Adipocyte (in vitro differentiated cells): ENCODE results near the gene ZDHHC19.

Experiments used
- DNase-seq: peaks from one replicate; pipeline ENCODE4 v3.0.0-alpha.2; 2015; ENCODE audit warnings: low read depth
- H3K27me3 ChIP-seq: replicated peaks from 2 replicates; pipeline ENCODE4 v1.7.0; 2013; ENCODE audit warnings: mild to moderate bottlenecking, low read length, moderate library complexity; ENCODE audit not compliant: control insufficient read depth, insufficient read depth
- H3K36me3 ChIP-seq: 2 replicates; pipeline ENCODE4 v1.7.0; 2013; ENCODE audit warnings: low read length, mild to moderate bottlenecking, moderate library complexity; ENCODE audit not compliant: control insufficient read depth, insufficient read depth, severe bottlenecking
- H3K4me1 ChIP-seq: 2 replicates; pipeline ENCODE4 v1.7.0; 2013; ENCODE audit warnings: mild to moderate bottlenecking, low read length, moderate library complexity; ENCODE audit not compliant: control insufficient read depth, insufficient read depth
- H3K4me3 ChIP-seq: 2 replicates; pipeline ENCODE4 v1.7.0; 2013; ENCODE audit warnings: mild to moderate bottlenecking, low read length, moderate library complexity
- H3K9ac ChIP-seq: 2 replicates; pipeline ENCODE4 v1.7.0; 2013; ENCODE audit warnings: mild to moderate bottlenecking, low read length, moderate library complexity
- H3K9me3 ChIP-seq: 2 replicates; pipeline ENCODE4 v1.7.0; 2013; ENCODE audit warnings: mild to moderate bottlenecking, low read length, moderate library complexity; ENCODE audit not compliant: control insufficient read depth

The ZDHHC19 gene

DNA sequence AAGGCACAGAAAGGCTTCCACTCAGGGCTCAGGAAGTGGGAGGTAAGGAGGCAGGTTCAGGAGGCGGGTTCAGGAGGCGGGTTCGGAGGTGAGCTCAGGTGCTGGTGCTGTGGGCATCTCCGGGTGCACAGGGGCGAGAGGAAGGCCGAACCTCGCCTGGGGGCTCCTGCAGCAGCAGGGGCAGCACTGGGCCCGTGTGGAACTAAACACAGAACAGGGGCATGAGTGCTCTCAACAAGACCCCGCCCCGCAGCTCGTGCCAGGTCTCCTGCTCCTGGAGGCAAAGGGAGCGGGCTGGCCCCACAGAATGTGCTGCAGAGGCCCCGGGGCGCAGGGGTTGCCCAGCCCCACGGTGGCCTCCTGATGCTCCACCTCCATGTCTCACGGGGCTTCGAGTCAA lies 13.7 kb downstream of the ZDHHC19 start:
- H3K27me3 ChIP-seq = no peaks in the 10 kb centered on the region
- no peak overlapping the region for H3K9ac ChIP-seq
- H3K4me1 ChIP-seq = peaks cover 20% of the 10 kb centered on the region
- no peaks in the 10 kb centered on the region for H3K9me3 ChIP-seq
- no peak for DNase-seq
- no peaks in the 10 kb centered on the region for H3K36me3 ChIP-seq
- no peak overlapping the region for H3K4me3 ChIP-seq

DNA sequence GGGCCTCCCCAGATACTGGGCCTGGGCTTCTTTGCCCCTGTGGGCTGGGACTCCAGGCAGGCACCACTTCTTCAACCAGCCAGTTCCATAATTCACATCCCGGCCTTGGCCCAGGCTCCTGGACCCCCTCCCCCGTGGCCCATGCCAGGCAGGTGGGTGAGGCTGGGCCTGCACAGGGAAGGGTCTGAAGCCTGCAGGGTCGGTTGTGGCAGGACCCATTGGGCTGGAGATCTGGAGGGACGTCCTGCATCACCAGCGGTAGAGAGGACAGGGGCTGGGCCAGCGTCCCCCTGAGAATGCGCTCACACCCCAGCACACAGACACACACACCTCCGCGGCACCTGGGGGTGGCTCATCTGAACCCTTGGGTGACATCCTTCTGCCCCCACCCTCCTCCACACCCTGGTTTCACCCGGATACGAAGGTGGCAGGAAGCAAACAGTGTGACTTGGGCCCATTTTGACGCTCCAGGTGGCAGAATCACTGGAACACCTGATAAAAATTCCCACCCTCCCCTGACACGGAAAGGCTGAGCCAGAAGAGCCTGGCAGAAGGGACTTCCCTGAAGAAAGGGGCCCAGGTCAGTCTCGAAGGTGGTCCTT lies 15.4 kb downstream of the ZDHHC19 start:
- Histone ChIP-seq H3K36me3 (no peaks in the 10 kb centered on the region), H3K27me3 (no peaks in the 10 kb centered on the region)

DNA sequence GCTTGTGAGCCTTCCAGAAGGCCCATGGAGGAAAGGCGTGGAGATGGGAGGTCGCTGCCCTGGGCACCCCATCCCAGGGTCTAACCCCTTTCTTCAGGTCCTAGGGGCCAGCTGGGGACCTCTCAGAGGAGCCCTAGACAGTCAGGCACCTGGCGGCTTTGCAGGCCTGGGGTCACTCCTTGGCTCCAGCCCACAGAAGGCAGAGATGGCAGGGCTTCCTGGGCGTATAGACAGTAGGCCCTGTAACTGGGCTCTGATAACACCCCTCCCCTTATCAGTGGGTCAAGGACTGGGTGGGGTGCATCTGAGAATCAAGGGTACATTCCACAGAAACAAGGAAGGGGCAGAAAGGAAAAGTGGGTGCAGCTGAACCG lies 16.7 kb downstream of the ZDHHC19 start:
- no peak overlapping the region for H3K9ac ChIP-seq
- H3K9me3 ChIP-seq = no peaks in the 10 kb centered on the region
- no peak for DNase-seq

More for the DNA sequence above, 15.4 kb downstream of the ZDHHC19 start:
- Histone ChIP-seq H3K9ac (no peak overlapping the region), H3K4me1 (peaks cover 20% of the 10 kb centered on the region), H3K9me3 (no peaks in the 10 kb centered on the region), H3K4me3 (no peak overlapping the region)
- no peak for DNase-seq

DNA sequence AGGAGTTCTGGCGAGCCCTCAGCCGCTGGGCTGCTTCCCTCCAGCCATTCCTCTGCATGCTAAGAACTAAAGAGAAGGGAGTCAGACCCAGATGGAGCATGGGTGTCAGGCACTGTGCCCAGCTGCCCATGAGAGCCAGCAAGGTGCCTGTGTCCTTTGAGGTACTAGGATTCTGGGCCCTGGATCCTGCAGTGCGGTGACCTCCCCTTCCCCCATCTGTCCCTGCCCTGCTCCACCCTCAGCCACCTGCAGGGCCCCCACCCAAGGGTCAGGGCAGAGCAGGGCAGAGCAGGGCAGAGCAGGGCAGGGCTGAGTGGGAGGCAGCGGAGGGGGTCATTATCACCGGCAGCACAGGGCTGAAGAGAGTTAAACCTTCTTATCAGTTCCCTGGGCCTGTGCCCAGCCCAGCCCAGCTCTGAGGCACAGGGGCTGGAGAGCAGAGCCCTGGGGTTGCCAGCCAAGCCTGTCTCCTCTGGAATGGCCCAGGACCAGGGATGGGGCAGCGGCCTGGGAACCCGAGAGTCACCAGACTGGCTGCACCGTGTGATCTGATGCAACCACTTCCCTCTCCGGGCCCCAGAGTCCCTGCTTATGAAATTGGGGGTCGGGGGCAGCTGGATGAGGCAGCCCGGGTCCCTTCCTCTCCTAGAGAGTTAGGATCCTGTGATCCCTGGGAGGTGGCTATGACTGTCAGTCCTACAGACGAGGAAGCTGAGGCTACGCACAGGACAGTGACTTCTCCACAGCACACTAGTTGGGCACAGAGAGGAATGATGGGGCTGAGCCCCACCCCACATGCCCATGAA lies 17.3 kb downstream of the ZDHHC19 start:
- DNase-seq = no peak
- Histone ChIP-seq H3K9me3 (no peaks in the 10 kb centered on the region), H3K36me3 (no peaks in the 10 kb centered on the region), H3K9ac (no peak overlapping the region), H3K4me3 (no peak overlapping the region), H3K27me3 (no peaks in the 10 kb centered on the region), H3K4me1 (peaks cover 15% of the 10 kb centered on the region)

More for the DNA sequence above, 16.7 kb downstream of the ZDHHC19 start:
- no peak overlapping the region for H3K4me3 ChIP-seq
- H3K27me3 ChIP-seq = no peaks in the 10 kb centered on the region
- peaks cover 20% of the 10 kb centered on the region for H3K4me1 ChIP-seq
- H3K36me3 ChIP-seq = no peaks in the 10 kb centered on the region

DNA sequence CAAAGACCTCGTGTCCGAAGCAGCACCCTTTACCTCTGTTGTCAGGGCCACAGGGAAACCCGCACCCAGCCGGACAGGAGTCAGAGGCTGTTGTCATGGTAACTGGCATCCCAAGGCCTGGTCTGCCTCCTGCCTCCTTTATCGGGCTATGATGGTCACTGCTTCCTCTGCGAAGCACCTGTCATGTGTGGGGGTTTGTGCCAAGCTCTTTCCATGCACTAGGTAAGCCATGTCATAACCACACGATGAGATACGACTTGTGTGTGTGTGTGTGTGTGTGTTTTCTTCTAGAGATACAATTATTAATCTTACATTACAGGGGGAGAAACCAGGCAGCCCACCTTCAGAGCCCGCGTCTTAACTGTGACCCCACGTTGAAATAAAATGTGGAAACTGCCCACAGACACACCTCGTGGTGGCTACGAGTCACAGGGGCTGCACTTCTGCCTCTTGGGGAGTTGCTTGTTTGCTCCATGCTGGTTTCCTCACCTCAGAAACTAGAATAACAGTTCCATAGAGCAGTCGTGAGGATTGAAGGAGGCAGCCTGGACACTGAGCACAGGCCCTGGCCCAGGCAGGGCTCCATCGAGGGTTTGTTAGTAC lies 18.0 kb downstream of the ZDHHC19 start:
- H3K9me3 ChIP-seq = no peaks in the 10 kb centered on the region
- H3K9ac ChIP-seq = no peak overlapping the region
- no peak for DNase-seq
- H3K4me3 ChIP-seq = no peak overlapping the region
- no peaks in the 10 kb centered on the region for H3K36me3 ChIP-seq
- H3K4me1 ChIP-seq = peaks cover 9% of the 10 kb centered on the region
- no peaks in the 10 kb centered on the region for H3K27me3 ChIP-seq

DNA sequence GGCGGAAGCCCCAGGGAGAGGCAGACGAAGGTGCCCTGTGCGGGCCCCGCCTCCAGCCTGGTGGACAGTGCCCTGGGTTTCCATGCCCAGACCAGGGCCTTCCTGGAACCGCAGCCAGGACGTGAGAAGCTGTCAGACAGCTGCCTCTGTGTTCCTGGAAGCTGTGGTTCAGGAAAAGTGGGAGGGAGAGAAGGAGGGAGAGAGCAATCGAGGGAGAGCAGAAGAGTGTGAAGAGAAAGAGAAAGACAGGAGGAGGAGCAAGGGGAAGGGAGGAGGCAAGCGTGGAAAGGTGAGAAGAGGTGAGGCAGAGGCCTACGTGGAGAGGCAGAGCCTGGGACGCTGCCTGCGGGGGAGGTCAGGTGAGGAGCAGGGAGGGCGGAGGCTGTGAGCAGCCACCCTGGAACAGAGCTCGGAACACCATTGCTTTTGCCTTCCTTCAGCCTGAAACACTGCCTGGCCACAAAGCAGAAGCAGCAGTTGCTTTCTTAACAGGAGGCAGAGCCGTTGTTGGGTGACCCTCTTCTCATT lies 18.6 kb downstream of the ZDHHC19 start:
- DNase-seq = no peak
- H3K9me3 ChIP-seq = no peaks in the 10 kb centered on the region
- H3K36me3 ChIP-seq = no peaks in the 10 kb centered on the region
- peaks cover 9% of the 10 kb centered on the region for H3K4me1 ChIP-seq
- H3K27me3 ChIP-seq = no peaks in the 10 kb centered on the region
- H3K4me3 ChIP-seq = no peak overlapping the region
- H3K9ac ChIP-seq = no peak overlapping the region

DNA sequence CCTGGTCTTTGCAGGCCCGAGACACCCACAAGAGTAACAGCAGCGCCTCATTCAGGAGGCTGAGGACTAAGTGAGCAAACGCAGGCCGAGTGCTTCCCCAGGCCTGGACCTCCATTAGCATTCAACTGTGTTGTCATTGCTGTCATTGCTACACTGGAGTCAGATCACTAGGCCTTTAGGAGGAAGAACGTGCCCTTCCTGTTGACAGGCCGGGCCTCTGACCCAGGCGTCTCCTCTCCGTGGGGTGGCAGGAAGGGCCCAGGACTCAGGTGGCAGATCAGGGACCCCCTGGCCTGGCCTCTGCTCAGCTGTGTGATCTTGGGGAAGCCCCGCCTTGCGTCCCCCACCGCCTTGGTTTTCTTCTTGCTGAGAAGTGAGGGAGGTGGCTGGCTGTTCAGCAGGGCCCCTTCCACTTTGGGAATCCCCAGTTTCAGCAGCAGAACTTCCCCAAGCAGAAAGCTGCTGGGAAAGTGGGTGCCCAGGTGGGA lies 19.1 kb downstream of the ZDHHC19 start:
- no peak for DNase-seq
- H3K9me3 ChIP-seq = no peaks in the 10 kb centered on the region
- no peaks in the 10 kb centered on the region for H3K36me3 ChIP-seq
- no peak overlapping the region for H3K9ac ChIP-seq
- no peak overlapping the region for H3K4me3 ChIP-seq
- H3K27me3 ChIP-seq = no peaks in the 10 kb centered on the region
- H3K4me1 ChIP-seq = peaks cover 9% of the 10 kb centered on the region

DNA sequence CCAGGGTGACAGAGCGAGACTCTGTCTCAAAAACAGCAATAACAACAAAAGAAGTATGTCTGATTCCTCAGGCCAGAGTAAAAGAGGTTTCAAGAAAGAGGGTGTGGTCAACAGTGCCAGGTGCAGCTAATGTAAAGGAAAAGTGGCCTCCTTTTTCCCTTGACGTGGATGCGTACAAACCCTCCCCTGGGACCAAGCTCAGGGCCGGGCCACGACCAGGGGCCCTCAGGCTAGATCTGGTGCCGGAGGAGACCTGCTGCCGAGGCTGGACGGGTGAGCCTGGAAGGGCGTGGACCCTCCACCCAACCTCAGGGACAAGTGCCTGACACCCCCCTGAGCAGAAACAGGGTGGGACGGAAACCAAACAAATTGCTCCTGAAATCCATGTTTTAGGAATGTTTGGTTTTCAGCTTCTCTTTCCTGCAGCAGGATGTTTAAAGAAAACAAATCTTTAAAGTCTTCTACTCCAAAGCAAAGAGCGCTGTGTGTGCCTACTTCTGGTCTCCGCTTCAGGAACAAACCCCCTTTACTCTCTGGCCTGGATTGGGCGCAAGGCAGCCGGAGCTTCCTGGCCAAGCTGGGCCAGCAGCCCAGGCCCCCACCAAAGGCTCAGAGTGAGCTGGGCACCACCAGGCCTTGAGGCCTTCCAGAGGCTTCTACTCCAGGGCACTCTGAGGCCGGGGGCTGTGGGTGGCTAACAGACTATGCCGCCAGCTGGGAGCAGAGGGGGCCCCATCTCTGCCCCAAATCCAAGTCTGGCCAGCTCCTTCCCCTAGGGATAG lies 21.4 kb downstream of the ZDHHC19 start:
- Histone ChIP-seq H3K27me3 (no peaks in the 10 kb centered on the region), H3K4me1 (peaks cover 9% of the 10 kb centered on the region), H3K9ac (no peak overlapping the region), H3K36me3 (no peaks in the 10 kb centered on the region), H3K4me3 (no peak overlapping the region), H3K9me3 (no peaks in the 10 kb centered on the region)
- no peak for DNase-seq

DNA sequence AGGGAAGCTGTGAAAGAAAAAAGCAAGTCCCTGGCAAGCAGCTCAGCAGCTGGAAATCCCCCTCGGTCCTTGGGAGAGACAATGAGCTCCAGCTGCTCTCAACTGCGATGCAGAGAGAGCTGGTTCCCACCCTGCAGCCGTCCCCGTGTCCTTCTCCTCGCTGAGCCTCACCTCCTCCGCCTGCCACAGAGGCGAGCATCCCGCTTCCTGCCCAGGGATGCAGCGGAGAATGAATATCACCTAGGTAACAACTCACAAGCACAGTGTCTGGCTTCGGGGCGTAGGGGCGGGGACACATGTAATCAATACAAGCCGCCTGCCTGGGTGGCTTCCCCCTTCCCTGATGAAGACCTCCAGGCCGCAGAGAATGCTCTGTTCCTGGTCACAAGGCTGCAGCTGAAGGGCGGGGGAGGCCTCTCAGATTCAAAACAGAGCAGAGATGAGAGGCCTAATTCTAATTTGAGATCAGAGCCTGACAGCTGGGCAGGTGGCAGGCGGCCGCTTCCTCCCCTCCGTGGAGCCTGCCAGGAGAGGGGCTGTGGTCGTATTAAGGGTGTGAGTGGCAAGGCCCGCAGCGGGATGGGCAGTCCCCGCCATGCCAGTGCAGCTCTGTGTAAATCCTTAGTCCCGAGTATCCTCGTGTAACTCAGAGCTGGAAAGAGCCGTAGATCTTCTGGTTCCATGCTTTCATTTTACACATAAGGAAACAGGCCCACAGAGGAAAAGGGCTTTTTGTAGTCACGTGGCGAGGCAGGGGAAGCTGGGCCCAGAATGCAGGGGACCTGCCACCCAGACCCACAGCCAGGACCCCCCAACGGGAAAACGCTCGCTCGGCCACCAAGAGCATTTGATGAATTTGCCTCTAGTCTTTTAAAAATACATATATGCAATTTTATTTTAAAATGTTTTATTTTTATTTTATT lies 24.3 kb downstream of the ZDHHC19 start:
- Histone ChIP-seq H3K9me3 (no peaks in the 10 kb centered on the region), H3K4me3 (no peak overlapping the region), H3K36me3 (no peaks in the 10 kb centered on the region), H3K4me1 (no peaks in the 10 kb centered on the region), H3K9ac (no peak overlapping the region), H3K27me3 (no peaks in the 10 kb centered on the region)
- DNase-seq = no peak

DNA sequence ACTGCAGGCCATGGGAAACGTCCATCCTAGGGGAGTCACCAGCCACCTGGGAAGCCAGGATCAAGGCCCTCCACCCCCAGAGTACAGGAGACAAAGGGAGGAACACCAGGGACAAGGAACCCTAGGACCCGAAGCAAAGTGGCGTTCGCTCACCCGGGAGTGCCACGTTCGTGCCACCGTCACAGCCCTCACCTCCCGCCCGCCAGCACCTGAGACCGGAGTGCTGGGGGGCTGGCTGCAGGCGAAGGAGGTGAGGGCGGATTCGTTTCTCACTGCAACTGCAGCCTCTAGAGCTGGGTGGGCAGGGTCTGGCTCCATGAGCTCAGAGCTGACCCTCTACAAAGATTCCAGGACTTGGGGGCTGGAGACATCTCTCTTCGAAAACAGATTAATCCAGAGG lies 26.3 kb downstream of the ZDHHC19 start:
- no peaks in the 10 kb centered on the region for H3K9me3 ChIP-seq
- no peaks in the 10 kb centered on the region for H3K4me1 ChIP-seq
- no peak overlapping the region for H3K4me3 ChIP-seq
- no peaks in the 10 kb centered on the region for H3K36me3 ChIP-seq
- no peak overlapping the region for H3K9ac ChIP-seq
- no peaks in the 10 kb centered on the region for H3K27me3 ChIP-seq
- no peak for DNase-seq
